Choroid plexus epithelial cell (primary cell): ENCODE results near the gene PARP1.

Experiments used
- DNase-seq: peaks from one replicate; pipeline ENCODE4 v3.0.0-alpha.2; 2010; ENCODE audit warnings: low read depth
- H3K4me3 ChIP-seq: 2 replicates; pipeline ENCODE4 v1.5.1; 2011; ENCODE audit warnings: low read depth, mild to moderate bottlenecking, control low read depth, low read length, moderate library complexity
- TF ChIP-seq, protein P1 (sequence below): conservative IDR thresholded peaks from 2 replicates; pipeline ENCODE4 v1.5.1; 2011; ENCODE audit warnings: low read depth, mild to moderate bottlenecking, control low read depth, inconsistent platforms, low read length, moderate library complexity

Gene PARP1

DNA sequence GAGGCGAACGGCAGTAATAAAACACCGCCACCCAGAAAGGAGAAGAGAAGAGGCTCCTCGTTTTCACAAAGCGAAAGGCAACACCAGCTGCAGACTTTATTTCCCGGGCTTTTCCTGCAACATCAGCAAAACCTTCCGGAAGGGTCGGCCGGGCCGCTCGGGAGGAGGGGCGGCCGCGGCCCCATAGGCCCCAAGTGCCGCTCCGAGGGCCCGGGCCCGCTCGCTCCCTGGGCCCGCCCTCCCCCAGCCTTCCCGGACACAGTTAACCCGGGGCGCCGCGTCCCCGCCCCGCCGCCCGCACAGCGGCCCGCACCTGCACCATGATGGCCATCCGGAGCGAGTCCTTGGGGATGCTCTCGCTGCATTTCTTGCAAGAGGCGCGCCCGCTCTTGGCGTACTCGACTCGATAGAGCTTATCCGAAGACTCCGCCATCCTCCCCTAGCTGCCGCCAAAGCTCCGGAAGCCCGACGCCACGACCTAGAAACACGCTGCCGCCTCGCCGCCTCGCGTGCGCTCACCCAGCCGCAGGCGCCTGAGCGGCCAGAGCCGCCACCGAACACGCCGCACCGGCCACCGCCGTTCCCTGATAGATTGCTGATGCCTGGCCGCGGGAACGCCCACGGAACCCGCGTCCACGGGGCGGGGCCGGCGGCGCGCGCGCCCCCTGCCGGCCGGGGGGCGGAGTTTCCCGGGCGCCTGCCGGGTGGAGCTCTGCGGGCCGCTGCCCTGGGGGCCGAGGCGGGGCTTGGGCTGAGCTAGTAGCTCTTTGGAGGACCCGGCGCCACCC is at the start of gene PARP1:
TSS of gene PARP1 (minus strand) at position 597 of the 788 bp plus-strand sequence. CDS start at position 433, 164 bp downstream.
- H3K4me3 ChIP-seq, result peak within 1 kb of the TSS; percentile 81
- TF ChIP-seq, protein P1, sequence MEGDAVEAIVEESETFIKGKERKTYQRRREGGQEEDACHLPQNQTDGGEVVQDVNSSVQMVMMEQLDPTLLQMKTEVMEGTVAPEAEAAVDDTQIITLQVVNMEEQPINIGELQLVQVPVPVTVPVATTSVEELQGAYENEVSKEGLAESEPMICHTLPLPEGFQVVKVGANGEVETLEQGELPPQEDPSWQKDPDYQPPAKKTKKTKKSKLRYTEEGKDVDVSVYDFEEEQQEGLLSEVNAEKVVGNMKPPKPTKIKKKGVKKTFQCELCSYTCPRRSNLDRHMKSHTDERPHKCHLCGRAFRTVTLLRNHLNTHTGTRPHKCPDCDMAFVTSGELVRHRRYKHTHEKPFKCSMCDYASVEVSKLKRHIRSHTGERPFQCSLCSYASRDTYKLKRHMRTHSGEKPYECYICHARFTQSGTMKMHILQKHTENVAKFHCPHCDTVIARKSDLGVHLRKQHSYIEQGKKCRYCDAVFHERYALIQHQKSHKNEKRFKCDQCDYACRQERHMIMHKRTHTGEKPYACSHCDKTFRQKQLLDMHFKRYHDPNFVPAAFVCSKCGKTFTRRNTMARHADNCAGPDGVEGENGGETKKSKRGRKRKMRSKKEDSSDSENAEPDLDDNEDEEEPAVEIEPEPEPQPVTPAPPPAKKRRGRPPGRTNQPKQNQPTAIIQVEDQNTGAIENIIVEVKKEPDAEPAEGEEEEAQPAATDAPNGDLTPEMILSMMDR, result peak; percentile 26
- DNase-seq, result peak; percentile 87

DNA sequence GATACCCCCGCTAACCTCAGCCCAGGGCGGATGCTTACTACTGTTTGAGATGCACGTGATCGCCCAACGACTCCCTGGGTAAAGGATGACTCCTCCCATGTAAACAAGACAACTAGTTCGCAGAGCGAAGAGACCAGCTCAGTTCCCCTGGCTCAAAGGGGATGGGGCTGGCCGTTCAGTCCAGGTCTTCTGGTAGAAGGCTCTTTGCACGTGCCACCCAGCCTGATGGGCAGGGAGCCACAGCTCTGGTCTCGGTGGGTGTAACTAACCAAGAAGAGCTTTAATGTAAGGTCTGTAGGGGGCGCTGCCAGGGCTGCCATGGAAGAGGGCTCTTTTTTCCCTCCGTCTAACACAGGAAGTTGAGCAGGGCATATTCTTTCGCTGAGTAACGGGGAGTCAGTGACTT is 49.4 kb upstream of the PARP1 start:
- TF ChIP-seq, protein P1, result peak; percentile 53
- DNase-seq, result peak; percentile 50
- peak overlapping the region; percentile 31 for H3K4me3 ChIP-seq

DNA sequence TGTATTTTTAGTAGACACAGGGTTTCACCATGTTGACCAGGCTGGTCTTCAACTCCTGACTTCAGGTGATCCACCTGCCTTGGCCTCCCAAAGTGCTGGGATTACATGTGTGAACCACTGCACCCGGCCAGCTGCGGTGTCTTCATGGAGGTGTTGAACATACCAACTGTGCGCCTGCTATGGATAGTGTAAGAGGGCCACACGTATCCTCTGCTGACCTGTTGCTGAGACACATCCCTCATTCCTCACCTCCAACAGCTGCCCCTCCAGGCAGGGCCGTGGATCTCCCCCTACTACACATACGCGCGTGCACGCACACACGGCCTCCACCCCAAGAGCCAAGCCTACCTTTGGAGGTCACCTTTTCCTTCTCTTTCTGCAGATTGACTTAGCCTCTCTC is 48.0 kb upstream of the PARP1 start:
- TF ChIP-seq, protein P1, result no peak
- H3K4me3 ChIP-seq, result no peak overlapping the region
- no peak for DNase-seq

DNA sequence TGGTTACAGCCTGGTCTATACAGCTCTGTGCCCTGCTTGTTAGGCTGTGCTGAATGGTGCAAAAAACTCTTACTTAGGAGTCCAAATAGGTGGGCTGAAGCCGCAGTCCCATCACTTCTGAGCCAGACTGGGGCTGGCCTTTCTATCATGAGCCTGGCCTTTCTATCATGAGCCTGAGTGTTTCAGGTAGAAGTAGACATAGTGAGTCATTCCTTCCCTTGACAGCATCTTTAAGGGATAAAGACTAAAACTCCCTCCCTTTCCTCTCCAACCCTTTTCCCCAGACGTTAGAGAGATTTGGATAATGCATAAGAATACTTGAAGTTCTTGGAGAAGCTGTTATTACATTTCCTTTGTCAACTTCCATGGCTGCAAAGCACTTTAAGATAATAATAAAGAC is 46.5 kb upstream of the PARP1 start:
- H3K4me3 ChIP-seq, result no peak overlapping the region
- TF ChIP-seq, protein P1, result no peak
- no peak for DNase-seq

DNA sequence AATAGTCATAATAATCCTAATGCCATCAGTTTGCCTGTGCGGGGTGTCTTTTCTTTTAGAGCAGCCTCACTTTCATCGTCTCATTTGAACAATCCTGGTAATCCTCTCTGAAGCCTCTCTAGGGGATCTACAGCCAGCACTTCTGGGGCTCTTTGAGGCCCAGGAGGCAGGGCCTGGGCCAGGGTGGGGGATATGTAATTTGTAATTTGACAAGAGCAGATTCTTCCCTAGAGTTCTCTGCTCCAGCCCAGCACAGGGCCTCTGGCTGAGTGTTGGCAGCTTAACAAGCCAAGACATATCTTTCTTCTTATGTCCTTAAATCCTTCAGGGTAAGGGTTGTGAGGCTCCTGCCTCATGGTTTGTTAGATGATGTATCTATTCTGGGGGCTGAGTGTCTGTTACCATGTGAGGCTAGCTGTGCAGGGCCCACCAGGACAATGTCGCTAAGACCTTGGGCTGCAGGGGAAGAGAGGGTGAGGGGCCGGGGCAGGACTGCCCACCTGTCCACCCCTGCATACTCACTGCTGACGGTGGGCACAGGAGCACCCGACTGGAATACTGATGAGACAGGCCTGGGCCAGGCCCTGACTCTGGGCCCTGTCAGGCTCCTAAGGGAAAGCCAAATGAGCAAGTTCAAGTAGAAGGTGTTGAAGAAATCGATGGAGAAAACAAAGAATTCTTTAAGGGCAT is 45.3 kb upstream of the PARP1 start:
- no peak for DNase-seq
- no peak overlapping the region for H3K4me3 ChIP-seq
- TF ChIP-seq, protein P1, result no peak

DNA sequence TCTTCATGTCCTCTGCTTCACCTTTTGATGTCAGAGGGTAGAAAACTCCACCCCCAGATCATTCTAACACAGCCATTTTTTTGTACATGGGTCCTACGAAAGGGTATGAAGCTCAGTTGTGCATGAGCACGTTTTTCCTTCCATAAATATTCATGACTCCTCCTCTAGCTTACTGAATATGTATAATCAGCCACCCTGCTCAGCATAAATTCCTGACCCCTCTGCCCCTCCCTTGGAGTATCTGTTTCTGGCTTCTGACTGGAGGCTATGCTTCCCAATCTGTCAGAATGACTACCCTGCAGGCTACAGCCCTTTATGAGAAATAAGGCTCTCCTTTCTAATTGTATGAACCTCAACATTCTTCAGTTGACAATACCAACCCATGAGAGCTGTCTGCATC is 42.8 kb upstream of the PARP1 start:
- DNase-seq, result no peak
- TF ChIP-seq, protein P1, result no peak
- H3K4me3 ChIP-seq, result no peak overlapping the region
